A549 (cell line): Measurements from ENCODE around the gene IL22.

Source experiments
- HDAC2 ChIP-seq: fragments of 200-600 bp; sonication (generic); IDR thresholded peaks from 2 replicates; pipeline ENCODE4 v1.6.1; 2016
- JUN ChIP-seq, 2 experiments: fragments of >200 bp; sonication (Bioruptor Twin); formaldehyde crosslinking; IDR thresholded peaks; 2 replicates in 1 of 2; 3 replicates in 1 of 2; pipeline ENCODE4 v1.6.1; 2016 to 2017
- POLR2A ChIP-seq: IDR thresholded peaks from 2 replicates; pipeline ENCODE4 v1.6.1; 2012; ENCODE audit warnings: mild to moderate bottlenecking, low read length
- SREBF2 ChIP-seq: fragments of 450-650 bp; IDR thresholded peaks from 2 replicates; pipeline ENCODE4 v1.6.1; 2014; ENCODE audit warnings: mild to moderate bottlenecking, moderate library complexity
- ZFP36 ChIP-seq: fragments of 450-650 bp; IDR thresholded peaks from 2 replicates; pipeline ENCODE4 v1.6.1; 2014; ENCODE audit warnings: borderline replicate concordance; ENCODE audit not compliant: partially characterized antibody
- TF ChIP-seq, protein P1 (sequence below): fragments of >200 bp; sonication (Bioruptor Twin); formaldehyde crosslinking; IDR thresholded peaks from 3 replicates; pipeline ENCODE4 v1.5.1; 2016
- TF ChIP-seq, protein P2 (sequence below): IDR thresholded peaks from 2 replicates; pipeline ENCODE4 v1.6.1; 2012

- no peak for TF ChIP-seq POLR2A
- TF ChIP-seq, protein P1, sequence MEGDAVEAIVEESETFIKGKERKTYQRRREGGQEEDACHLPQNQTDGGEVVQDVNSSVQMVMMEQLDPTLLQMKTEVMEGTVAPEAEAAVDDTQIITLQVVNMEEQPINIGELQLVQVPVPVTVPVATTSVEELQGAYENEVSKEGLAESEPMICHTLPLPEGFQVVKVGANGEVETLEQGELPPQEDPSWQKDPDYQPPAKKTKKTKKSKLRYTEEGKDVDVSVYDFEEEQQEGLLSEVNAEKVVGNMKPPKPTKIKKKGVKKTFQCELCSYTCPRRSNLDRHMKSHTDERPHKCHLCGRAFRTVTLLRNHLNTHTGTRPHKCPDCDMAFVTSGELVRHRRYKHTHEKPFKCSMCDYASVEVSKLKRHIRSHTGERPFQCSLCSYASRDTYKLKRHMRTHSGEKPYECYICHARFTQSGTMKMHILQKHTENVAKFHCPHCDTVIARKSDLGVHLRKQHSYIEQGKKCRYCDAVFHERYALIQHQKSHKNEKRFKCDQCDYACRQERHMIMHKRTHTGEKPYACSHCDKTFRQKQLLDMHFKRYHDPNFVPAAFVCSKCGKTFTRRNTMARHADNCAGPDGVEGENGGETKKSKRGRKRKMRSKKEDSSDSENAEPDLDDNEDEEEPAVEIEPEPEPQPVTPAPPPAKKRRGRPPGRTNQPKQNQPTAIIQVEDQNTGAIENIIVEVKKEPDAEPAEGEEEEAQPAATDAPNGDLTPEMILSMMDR, result no peak
- no peak for TF ChIP-seq JUN (IDR thresholded peaks at IDR 0.05)
- no peak for TF ChIP-seq SREBF2
- TF ChIP-seq ZFP36, result no peak
- TF ChIP-seq, protein P2, sequence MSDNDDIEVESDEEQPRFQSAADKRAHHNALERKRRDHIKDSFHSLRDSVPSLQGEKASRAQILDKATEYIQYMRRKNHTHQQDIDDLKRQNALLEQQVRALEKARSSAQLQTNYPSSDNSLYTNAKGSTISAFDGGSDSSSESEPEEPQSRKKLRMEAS, result no peak
- TF ChIP-seq HDAC2, result no peak
Measured at GRCh38 chr12:68224613-68225285, 28.7 kb downstream of the IL22 start.
